Epithelial cell of prostate (primary cell): ENCODE data around the gene KCNMA1.

ENCODE experiments used
- DNase-seq: peaks from one replicate; pipeline ENCODE4 v3.0.0-alpha.2; 2011; ENCODE audit warnings: low read depth, low spot score
- H3K27ac ChIP-seq: fragments of 450-650 bp; 2 replicates; pipeline ENCODE4 v1.5.1; 2017; ENCODE audit warnings: mild to moderate bottlenecking

Gene KCNMA1

DNA sequence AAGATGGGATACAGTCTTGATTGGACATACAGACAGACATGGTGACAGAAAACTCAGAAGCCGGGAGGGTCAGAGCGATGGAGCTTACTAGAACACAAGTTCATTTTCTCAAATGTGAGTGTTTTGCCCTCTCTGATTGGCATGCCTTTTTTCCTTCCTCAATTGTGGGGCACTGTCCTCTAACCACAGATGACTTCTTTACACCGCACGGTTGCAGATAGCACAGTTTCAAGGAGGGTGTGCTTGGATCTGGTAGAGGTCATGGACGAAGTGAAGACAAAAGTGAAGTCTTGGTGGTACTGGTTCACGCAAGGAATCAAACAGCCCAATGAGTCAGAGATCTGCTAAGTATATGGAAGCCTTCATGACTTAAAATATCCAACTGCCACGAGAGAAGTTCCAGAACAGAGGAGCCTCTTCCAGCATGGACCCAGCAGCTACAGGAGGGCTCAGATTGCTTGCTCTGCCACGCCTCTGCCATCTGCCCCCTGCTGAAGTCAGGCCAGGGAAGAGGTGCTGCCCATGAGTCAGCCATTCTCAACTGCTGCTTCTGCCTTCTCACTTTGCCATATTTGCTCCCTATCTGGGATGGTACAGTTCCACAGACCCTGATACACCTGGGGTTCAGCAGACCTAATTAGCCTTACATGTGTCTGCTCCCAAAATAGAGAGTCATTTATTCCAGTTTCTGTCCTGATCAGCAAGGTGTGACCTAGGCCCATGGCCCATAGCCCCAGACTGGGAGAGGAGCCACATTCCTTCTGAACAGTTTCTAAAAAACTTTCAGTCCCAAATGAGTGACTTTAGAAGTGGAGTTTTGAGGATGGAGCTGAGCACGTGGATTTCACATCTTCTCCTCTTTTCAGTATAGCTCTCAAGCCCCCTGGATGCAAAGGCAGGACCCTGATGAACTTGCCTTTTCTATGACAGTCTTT is 413.8 kb downstream of the KCNMA1 start:
- no peak for DNase-seq
- no peak overlapping the region for H3K27ac ChIP-seq

DNA sequence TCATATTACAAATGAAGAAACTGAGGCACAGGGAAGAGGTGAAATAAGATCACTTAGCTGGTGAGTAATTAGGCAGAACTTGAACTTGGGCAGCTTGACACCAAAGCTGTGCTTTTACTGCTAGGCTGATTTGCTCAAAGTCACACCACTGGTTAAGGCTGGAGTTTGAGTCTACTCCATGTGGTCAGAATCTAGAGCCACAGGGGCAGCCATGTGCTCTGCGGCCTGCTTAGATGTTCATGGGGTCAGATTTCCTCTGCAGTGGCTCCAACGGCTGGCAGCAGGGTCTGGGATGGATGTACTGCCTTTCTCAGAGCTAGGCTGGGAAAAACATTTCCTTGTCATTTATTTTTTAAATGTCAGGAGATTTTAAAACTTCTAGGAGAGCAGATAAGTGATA is 417.5 kb downstream of the KCNMA1 start:
- no peak for DNase-seq
- H3K27ac ChIP-seq: no peak overlapping the region

- no peak overlapping the region for H3K27ac ChIP-seq
- DNase-seq: no peak
Measured at GRCh38 chr10:77219046-77219445, 418.6 kb downstream of the KCNMA1 start.

DNA sequence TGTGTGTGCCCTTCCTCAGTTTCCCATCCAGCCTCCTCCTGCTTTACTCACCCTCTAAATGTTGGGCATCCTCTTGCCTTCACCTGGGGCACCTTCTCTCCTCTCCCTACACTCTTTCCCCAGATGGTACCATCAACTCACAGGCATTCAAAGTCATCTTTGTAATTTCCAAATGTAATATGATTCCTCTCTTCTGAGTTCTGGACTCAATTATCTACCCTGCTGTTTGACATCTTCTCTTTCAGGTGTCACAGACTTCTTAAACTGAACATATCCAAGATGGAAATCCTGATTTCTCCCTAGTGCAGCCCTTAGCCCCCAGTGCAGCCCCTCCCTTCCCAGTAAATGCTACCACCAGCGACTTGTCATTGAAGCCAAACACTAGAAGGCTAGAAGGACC is 422.8 kb downstream of the KCNMA1 start:
- no peak overlapping the region for H3K27ac ChIP-seq
- no peak for DNase-seq

DNA sequence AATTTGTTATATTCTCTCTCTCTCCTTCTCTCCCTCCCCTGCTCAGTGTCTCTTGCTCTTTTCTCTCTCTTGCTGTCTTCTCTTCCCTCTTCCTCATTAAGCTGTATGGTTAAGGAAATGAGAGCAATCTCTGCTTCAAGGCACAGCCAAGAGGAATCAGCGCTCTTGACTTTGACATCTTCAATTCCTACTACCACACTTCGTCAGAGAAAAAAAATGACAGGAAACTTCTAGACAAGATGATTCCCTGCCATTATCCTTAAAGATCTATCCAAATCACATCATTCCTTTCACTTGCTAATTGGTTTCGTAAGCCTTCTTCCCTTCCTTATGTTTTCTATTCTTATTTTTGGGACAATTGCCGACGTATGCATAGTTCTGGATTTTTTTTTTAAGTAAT is 425.0 kb downstream of the KCNMA1 start:
- no peak for DNase-seq
- no peak overlapping the region for H3K27ac ChIP-seq

DNA sequence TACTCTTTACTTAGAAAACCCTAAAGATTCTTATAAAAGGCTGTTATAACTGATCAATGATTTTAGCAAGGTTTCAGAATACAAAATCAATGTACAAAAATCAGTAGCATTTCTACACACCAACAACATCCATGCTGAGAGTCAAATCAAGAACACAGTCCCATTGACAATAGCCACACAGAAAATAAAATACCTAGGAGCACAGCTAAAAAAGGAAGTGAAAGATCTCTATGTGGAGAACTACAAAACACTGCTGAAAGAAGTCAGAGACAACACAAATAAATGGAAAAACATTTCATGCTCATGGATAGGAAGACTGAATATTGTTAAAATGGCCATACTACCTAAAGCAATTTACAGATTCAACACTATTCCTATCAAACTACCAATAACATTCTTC is 427.0 kb downstream of the KCNMA1 start:
- no peak overlapping the region for H3K27ac ChIP-seq
- no peak for DNase-seq

GRCh38 chr10:77208684-77209256 is 428.8 kb downstream of the KCNMA1 start:
- no peak for DNase-seq
- no peak overlapping the region for H3K27ac ChIP-seq

- H3K27ac ChIP-seq: no peak overlapping the region
- no peak for DNase-seq
Measured at GRCh38 chr10:77207828-77208185, 429.8 kb downstream of the KCNMA1 start.

DNA sequence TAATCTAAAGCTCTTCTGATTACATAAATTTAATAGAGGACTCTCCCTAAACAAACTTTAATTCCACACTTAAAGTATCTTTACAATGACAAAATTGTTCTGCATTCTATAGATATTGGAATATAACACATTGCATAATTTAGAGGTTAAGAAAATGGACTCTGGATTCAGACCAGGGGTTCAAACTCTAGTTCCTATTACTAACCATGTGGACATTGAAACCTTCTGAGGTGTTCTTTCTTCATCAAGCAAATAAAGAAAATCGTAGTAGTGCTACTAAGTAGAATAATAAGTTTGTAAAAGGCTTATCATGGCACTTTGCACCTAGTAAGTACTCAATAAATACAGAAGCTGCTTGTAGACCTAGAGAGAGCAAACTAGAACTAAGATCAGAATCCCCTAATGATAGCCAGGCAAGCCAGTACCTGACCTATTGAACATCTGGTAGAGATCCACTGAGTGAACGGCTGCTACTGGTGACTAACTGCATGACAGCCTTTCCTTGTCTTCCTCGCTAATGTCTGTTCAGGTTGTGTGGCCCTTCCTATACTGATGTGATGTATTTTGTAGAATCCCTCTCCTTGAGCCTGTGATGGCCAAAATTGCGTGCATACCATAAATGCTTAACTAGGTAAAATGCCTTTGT is 430.3 kb downstream of the KCNMA1 start:
- H3K27ac ChIP-seq: no peak overlapping the region

DNA sequence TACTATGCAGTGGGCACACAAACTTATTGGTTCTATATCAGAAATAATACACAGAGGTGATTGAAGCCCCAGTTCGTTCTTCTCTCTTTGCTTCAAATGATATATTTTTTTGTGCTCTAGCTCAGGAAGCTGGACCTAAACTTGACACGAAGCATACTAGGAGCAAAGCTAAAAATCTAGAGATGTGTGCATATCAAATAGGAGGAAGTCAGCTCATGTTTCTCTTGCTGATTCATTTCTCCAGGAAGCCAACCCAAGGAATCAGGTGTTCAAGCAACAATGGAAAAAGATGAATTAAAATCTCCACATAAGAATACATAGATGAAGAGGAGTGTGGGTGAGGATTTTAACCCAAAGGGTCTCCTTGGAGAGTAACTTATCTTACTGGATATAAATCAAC is 432.5 kb downstream of the KCNMA1 start:
- DNase-seq: no peak

More for the DNA sequence above, 430.3 kb downstream of the KCNMA1 start:
- DNase-seq: no peak

DNA sequence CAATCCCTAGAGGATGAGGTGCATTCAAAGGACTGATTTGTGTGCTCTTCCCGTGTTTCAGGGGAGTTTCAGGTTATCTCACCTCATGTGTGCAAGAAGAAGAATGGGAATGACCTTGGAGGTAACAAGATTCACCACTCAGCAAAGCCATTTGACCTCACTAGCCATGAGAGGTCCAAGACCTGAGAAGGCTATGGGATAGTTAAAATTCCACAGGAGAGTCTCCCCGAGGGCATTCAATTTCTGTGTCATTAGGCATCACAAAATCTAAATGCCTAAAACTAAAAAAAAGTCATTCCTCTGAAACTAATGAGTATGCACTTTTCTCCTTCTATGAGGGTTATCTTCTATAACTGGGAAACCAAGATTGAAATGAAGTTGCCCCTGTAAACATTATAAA is 433.4 kb downstream of the KCNMA1 start:
- H3K27ac ChIP-seq: no peak overlapping the region
- no peak for DNase-seq

More for the DNA sequence above, 432.5 kb downstream of the KCNMA1 start:
- no peak overlapping the region for H3K27ac ChIP-seq

GRCh38 chr10:77202857-77203256 is 434.8 kb downstream of the KCNMA1 start:
- no peak overlapping the region for H3K27ac ChIP-seq
- DNase-seq: no peak

DNA sequence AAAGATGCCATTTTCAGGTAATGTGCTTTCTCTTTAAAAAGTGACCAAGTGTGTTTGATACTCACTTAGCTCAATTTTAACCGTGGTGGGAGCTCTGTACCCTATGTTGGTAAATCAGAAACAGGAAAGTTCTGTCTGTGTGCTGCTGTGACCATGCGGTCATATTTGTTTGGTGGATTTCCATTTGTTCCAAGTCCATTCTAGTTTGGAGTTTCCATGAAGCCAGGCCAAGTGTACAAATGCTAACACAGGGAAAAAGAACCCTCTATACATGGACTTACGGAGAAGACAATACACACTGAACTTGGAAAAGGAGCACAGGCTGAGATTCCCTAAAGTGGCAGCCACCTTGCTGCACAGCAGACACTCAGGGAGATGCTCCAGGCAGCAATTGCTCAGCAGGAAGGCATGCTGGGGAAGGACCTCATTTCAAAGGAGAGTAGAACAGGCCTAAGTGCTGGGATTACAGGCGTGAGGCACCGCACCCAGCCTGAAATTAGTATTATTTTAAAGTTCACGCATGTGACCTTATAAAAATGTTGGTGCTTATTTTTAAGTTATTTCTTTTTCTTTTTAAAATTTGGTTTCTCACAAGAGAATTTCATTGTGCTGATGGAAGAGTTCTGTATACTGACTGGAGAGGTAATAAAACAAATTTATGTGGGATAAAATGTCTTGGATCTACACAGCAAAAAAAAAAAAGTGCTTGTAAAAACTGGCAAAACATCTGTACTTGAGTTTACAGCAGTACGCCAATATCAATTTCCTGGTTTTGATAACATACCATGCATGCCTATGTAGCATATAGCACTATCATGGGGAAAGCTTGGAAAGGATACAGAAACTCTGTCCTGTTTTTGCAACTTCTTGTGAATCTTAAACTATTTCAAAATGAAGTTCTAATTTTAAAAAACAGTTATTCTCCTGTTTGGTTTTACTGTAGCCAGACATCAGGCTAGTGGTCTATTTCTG is 436.2 kb downstream of the KCNMA1 start:
- no peak for DNase-seq
- H3K27ac ChIP-seq: no peak overlapping the region

- H3K27ac ChIP-seq: no peak overlapping the region
- no peak for DNase-seq
Measured at GRCh38 chr10:77197544-77197943, 440.1 kb downstream of the KCNMA1 start.

DNA sequence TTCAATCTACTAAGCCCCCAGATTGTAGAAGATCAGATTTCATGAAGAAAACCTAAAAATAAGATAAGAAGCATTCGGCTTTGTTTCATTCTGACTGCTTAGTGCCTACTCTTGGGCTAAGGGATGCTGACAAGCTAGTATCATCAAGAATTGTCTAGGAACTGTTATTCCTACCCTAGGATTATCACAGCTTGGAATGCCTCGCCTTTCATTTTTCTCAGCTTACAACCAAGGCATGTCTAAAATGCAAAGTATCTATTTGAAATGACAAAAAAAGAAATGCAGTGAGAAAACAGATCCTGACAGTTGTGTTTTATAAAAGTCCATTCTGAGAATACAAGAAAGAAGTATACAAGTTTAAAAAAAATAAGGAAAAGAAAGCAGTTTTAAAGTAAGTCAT is 441.0 kb downstream of the KCNMA1 start:
- DNase-seq: no peak
- no peak overlapping the region for H3K27ac ChIP-seq

DNA sequence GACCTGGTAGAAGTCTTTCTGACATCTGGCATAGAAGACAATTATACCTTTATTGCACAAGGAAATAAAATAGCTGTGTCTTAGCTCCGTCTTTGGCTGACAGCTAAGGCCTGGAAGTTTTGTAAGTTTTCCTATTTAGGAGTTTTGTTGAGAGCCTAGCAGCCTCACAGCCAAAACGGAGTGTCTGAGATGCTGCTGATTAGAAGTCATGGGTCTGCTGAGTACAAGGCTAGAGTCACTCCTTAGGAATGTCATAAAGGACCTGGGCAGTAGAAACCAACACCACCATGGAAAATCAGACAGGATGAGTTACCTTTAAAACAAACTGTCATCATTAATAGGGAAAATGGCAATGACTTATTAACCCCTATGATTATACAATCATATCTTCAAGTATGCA is 442.5 kb downstream of the KCNMA1 start:
- DNase-seq: peak; percentile 67
- H3K27ac ChIP-seq: peak overlapping the region; percentile 39

DNA sequence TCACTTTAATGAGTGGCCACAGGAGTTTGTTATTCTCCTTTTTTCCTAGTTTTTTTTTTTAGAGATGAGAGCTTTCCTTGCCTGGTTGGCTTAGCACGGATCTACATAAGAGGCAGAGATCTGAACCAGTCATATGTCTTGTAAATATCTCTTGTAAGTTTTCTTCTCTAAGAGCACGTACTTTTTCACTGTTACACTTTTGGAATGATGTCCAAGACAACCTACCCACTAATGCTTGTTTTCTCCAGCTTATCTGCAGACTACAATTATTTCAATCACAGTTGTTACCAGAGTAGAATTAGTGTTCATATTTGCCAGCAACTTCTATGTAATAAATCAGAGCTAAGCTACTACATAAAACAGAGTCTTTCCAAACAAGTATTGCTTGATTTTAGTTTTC is 444.6 kb downstream of the KCNMA1 start:
- no peak overlapping the region for H3K27ac ChIP-seq
- no peak for DNase-seq

- H3K27ac ChIP-seq: no peak overlapping the region
- no peak for DNase-seq
Measured at GRCh38 chr10:77192402-77192801, 445.2 kb downstream of the KCNMA1 start.

DNA sequence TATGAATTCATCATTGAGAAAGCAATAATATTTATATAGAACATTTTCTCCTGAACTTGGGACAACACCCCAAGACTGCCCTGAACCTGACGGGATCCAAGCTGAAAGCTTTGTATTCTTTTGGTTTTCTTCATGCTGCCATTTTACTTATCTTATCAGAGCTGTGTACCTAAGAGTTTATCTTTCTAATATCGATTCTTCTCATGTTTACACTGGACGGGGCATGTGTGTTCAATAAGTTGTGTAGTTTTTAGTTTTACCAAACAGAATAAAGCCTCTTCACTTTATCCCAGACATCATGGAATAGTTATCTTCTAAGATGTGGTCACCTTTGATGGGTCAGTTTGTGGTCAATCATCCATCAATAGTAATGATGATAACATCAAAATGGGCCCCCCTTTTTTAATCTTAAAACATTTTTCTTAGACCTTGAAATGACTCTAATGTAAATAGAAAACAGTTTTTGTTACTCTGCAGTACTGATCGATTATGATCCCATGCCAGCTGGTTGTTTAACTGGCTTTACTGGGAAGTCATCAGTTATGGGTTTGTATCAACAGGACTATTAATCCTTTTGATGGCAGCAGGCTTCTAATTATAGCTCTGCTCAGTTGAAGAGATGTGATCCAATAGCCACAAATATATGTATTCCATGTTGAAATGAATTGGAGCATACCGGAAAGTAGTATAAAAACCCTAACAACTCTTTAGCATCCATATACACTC is 446.1 kb downstream of the KCNMA1 start:
- H3K27ac ChIP-seq: no peak overlapping the region
- DNase-seq: no peak

DNA sequence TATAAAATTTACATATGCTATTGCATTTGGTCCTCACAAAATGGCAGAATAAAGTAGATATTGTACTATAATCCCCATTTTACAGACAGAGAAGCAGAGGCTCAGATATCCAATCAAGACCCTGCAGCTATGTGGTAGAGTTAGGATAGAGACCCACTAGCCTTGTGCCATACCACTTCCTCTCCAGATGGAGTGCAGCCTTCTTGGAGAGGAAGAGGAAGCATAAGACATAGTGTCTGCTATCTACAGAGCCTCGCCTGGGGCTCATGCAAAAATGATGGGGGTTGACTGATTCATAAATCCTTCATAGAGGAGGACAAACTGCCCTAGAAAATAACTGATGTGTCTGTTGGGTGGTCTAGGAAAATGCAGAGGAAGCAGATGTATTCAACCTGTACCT is 447.3 kb downstream of the KCNMA1 start:
- no peak overlapping the region for H3K27ac ChIP-seq
- no peak for DNase-seq
